Medulla oblongata (tissue), 1 donor: ENCODE measurements around the gene SMG6.
A peak's percentile ranks its signal among the peaks of the same experiment; 100 is the strongest.

Source experiments
- DNase-seq: peaks from one replicate; pipeline ENCODE4 v3.0.0-alpha.2; 2015; ENCODE audit errors: extremely low spot score

Gene SMG6

GRCh38 chr17:2105663-2106062 lies 197.9 kb downstream of the SMG6 start:
- no peak for DNase-seq

GRCh38 chr17:2102931-2103809 lies 200.4 kb downstream of the SMG6 start:
- DNase-seq, result no peak

- DNase-seq, result no peak
Observed at GRCh38 chr17:2101448-2102257, 201.9 kb downstream of the SMG6 start.

- no peak for DNase-seq
Observed at GRCh38 chr17:2095536-2095910, 208.1 kb downstream of the SMG6 start.

- peak; percentile 63 for DNase-seq
Observed at GRCh38 chr17:2094891-2095535, 208.6 kb downstream of the SMG6 start.

GRCh38 chr17:2093349-2093748 lies 210.2 kb downstream of the SMG6 start:
- no peak for DNase-seq

- no peak for DNase-seq
Observed at GRCh38 chr17:2092253-2092652, 211.3 kb downstream of the SMG6 start.

- peak; percentile 48 for DNase-seq
Observed at GRCh38 chr17:2090804-2091534, 212.6 kb downstream of the SMG6 start.

- no peak for DNase-seq
Observed at GRCh38 chr17:2090210-2090641, 213.4 kb downstream of the SMG6 start.

GRCh38 chr17:2089021-2089422 lies 214.6 kb downstream of the SMG6 start:
- no peak for DNase-seq

- peak; percentile 79 for DNase-seq
Observed at GRCh38 chr17:2087597-2088211, 215.9 kb downstream of the SMG6 start.

- DNase-seq, result no peak
Observed at GRCh38 chr17:2086306-2086705, 217.3 kb downstream of the SMG6 start.

- no peak for DNase-seq
Observed at GRCh38 chr17:2085648-2085949, 218.0 kb downstream of the SMG6 start.

- DNase-seq, result no peak
Observed at GRCh38 chr17:2084766-2085647, 218.6 kb downstream of the SMG6 start.

- no peak for DNase-seq
Observed at GRCh38 chr17:2084036-2084765, 219.4 kb downstream of the SMG6 start.

- DNase-seq, result peak; percentile 81
Observed at GRCh38 chr17:2083613-2084035, 220.0 kb downstream of the SMG6 start.

GRCh38 chr17:2082003-2082781 lies 221.4 kb downstream of the SMG6 start:
- DNase-seq, result no peak

GRCh38 chr17:2081564-2081963 lies 222.0 kb downstream of the SMG6 start:
- no peak for DNase-seq

- no peak for DNase-seq
Observed at GRCh38 chr17:2077040-2077439, 226.5 kb downstream of the SMG6 start.
